IMR-90 (cell line): Measurements from ENCODE around the gene FCHO1. TPM values are rescaled to one million over a fixed set of nuclear protein-coding genes. Genes with fewer than 3 reads are reported as not detected.

Source experiments
- ATAC-seq: fragments of 200-7000 bp; cut with Tn5 transposase; 2 replicates; pipeline ENCODE4 v1.9.1; 2020; ENCODE audit warnings: low read depth, mild to moderate bottlenecking, moderate library complexity
- BruUV-seq: library from RNA; stranded (reverse); fragments of 400-500 nt; replicated peaks from 2 replicates; lab custom pipeline; 2021; lab: Mats Ljungman, UMichigan
- CTCF ChIA-PET: fragments of 300-600 bp; formaldehyde crosslinking; extraction: SDS; loops from one replicate; lab custom pipeline; 2021; ENCODE audit warnings: antibody characterized with exemption; lab: Yijun Ruan, JAX
- POLR2A ChIA-PET: fragments of 300-600 bp; sonication (Branson Sonifier 250); formaldehyde crosslinking; loops from one replicate; lab custom pipeline; 2022; ENCODE audit warnings: antibody characterized with exemption; ENCODE audit not compliant: unreplicated experiment; lab: Charles Lee
- DNase-seq: peaks from one replicate; pipeline ENCODE4 v3.0.0; 2013
- H2AFZ ChIP-seq: replicated peaks from 2 replicates; pipeline ENCODE3; 2013; ENCODE audit warnings: low read length, mild to moderate bottlenecking; ENCODE audit not compliant: poor library complexity
- H2AK5ac ChIP-seq: 2 replicates; pipeline ENCODE4 v1.6.1; 2013; ENCODE audit warnings: low read depth, low read length, inconsistent platforms
- H2AK9ac ChIP-seq: replicated peaks from 2 replicates; pipeline ENCODE3; 2013; ENCODE audit warnings: mild to moderate bottlenecking, low read depth, low read length, moderate library complexity; ENCODE audit not compliant: poor library complexity
- H2BK120ac ChIP-seq: 2 replicates; pipeline ENCODE4 v1.6.1; 2013; ENCODE audit warnings: low read depth, low read length, inconsistent platforms
- H2BK15ac ChIP-seq: 3 replicates; pipeline ENCODE4 v1.6.1; 2013; ENCODE audit warnings: low read depth, low read length, inconsistent platforms
- H2BK20ac ChIP-seq: 2 replicates; pipeline ENCODE4 v1.6.1; 2013; ENCODE audit warnings: low read depth, mild to moderate bottlenecking, inconsistent platforms, low read length, moderate library complexity
- H2BK5ac ChIP-seq: 2 replicates; pipeline ENCODE4 v1.6.1; 2013; ENCODE audit warnings: mild to moderate bottlenecking, low read depth, low read length, inconsistent platforms; ENCODE audit not compliant: poor library complexity, severe bottlenecking
- H3K14ac ChIP-seq: replicated peaks from 2 replicates; pipeline ENCODE4 v1.6.1; 2013; ENCODE audit warnings: low read depth, low read length, inconsistent platforms
- H3K18ac ChIP-seq: 2 replicates; pipeline ENCODE4 v1.6.1; 2013; ENCODE audit warnings: low read depth, low read length, control low read depth
- H3K23ac ChIP-seq: 2 replicates; pipeline ENCODE4 v1.6.1; 2013; ENCODE audit warnings: low read depth, low read length, inconsistent platforms
- H3K27ac ChIP-seq: 2 replicates; pipeline ENCODE4 v1.5.1; 2013; ENCODE audit warnings: mild to moderate bottlenecking, control low read depth, low read length; ENCODE audit not compliant: insufficient read depth
- H3K27me3 ChIP-seq: 2 replicates; pipeline ENCODE4 v1.6.1; 2013; ENCODE audit warnings: low read length; ENCODE audit not compliant: control insufficient read depth, insufficient read depth
- H3K36me3 ChIP-seq: 2 replicates; pipeline ENCODE4 v1.6.1; 2013; ENCODE audit warnings: low read length, mixed read lengths; ENCODE audit not compliant: control insufficient read depth, insufficient read depth
- H3K4ac ChIP-seq: 2 replicates; pipeline ENCODE4 v1.6.1; 2013; ENCODE audit warnings: low read depth, low read length, inconsistent platforms
- H3K4me1 ChIP-seq: 2 replicates; pipeline ENCODE4 v1.6.1; 2013; ENCODE audit warnings: low read length, mixed read lengths; ENCODE audit not compliant: control insufficient read depth, insufficient read depth
- H3K4me2 ChIP-seq: 2 replicates; pipeline ENCODE4 v1.6.1; 2013; ENCODE audit warnings: low read depth, mild to moderate bottlenecking, control low read depth, low read length, moderate library complexity
- H3K4me3 ChIP-seq: 2 replicates; pipeline ENCODE4 v1.5.1; 2013; ENCODE audit warnings: low read depth, mild to moderate bottlenecking, control low read depth, low read length, moderate library complexity; ENCODE audit not compliant: insufficient read depth
- H3K56ac ChIP-seq: 2 replicates; pipeline ENCODE4 v1.6.1; 2013; ENCODE audit warnings: low read length, inconsistent platforms; ENCODE audit not compliant: insufficient read depth; ENCODE audit errors: extremely low read depth
- H3K79me1 ChIP-seq, 2 experiments: 2 replicates each; pipeline ENCODE4 v1.6.1; 2013; ENCODE audit warnings: low read length in 2 of 2, inconsistent platforms in 1 of 2, low read depth in 1 of 2
- H3K9ac ChIP-seq: 2 replicates; pipeline ENCODE4 v1.6.1; 2013; ENCODE audit warnings: low read depth, low read length, control low read depth
- H3K9me1 ChIP-seq: 2 replicates; pipeline ENCODE4 v1.6.1; 2013; ENCODE audit warnings: low read length, inconsistent platforms; ENCODE audit not compliant: insufficient read depth
- H3K9me3 ChIP-seq: 2 replicates; pipeline ENCODE4 v1.6.1; 2013; ENCODE audit warnings: low read length; ENCODE audit not compliant: control insufficient read depth, insufficient read depth
- H4K20me1 ChIP-seq: 2 replicates; pipeline ENCODE4 v1.6.1; 2013; ENCODE audit warnings: low read length, inconsistent platforms; ENCODE audit not compliant: insufficient read depth
- H4K5ac ChIP-seq: 2 replicates; pipeline ENCODE4 v1.6.1; 2013; ENCODE audit warnings: mild to moderate bottlenecking, low read depth, low read length, control low read depth
- H4K8ac ChIP-seq, 2 experiments: 2 replicates each; pipeline ENCODE4 v1.6.1; 2013; ENCODE audit warnings: low read depth in 2 of 2, low read length in 2 of 2, control low read depth in 1 of 2, inconsistent platforms in 1 of 2
- H4K91ac ChIP-seq: 2 replicates; pipeline ENCODE4 v1.6.1; 2013; ENCODE audit warnings: low read depth, low read length, inconsistent platforms; ENCODE audit not compliant: insufficient read depth
- MAFK ChIP-seq: IDR thresholded peaks from 2 replicates; pipeline ENCODE4 v1.6.1; 2012; ENCODE audit warnings: low read depth, low read length, improper control_type of control experiment
- WGBS, 2 experiments: methylation state at CpG; one replicate each; pipeline versions ENCODE4 v1.1.5 to v1.1.7; 2013; ENCODE audit warnings: missing lambda C conversion rate in 2 of 2; ENCODE audit not compliant: insufficient read length in 1 of 2; ENCODE audit errors: extremely low coverage in 2 of 2; 5-methylcytosine and 5-hydroxymethylcytosine counted together
- dilution Hi-C: fragments of 300-500 bp; cut with HindIII; formaldehyde crosslinking; loops from one replicate; pipeline ENCODE4 v1.14.3; 2018; ENCODE audit warnings: low sequenced_read_pairs; ENCODE audit not compliant: unreplicated experiment
- in situ Hi-C: fragments of 300-500 bp; cut with MboI; formaldehyde crosslinking; loops from 3 replicates; pipeline ENCODE4 v1.14.3; 2019; ENCODE audit warnings: low sequenced_read_pairs, inconsistent platforms, mixed read lengths
- intact Hi-C: fragments of 100-400 bp; cut with micrococcal nuclease; formaldehyde crosslinking; loops from 2 replicates; pipeline ENCODE4 v1.10.0; 2022
- polyA plus RNA-seq, 3 experiments: library from polyadenylated mRNA; depleted of rRNA; stranded (reverse); fragments of >200 nt; gene quantifications; 2 replicates each; pipeline ENCODE4 v1.2.3, GENCODE V29; 2012; ENCODE audit warnings: low replicate concordance in 1 of 3
- total RNA-seq: library from RNA; depleted of rRNA; stranded (reverse); fragments of >200 nt; gene quantifications from 2 replicates; pipeline ENCODE4 v1.2.3, GENCODE V29; 2012

FCHO1 gene
- total and polyA plus RNA-seq, 2 of the 4 experiments (the other 2 are of a cell fraction): 0.18 to 1.0 TPM

- intact Hi-C loops: loop anchor here (2.0 kb wide), 1 partner anchor 47 kb away; no protein-coding TSS in a partner anchor
- Histone ChIP-seq H3K14ac (no peak overlapping the region), H3K56ac (no peak overlapping the region), H3K9ac (no peak overlapping the region), H3K4me3 (no peak overlapping the region), H4K20me1 (no peaks in the 10 kb centered on the region), H2AK9ac (no peak overlapping the region), H3K36me3 (no peaks in the 10 kb centered on the region), H3K9me3 (no peaks in the 10 kb centered on the region), H3K9me1 (no peaks in the 10 kb centered on the region), H3K4ac (no peak overlapping the region), H4K5ac (no peak overlapping the region), H3K18ac (no peak overlapping the region), H3K4me2 (peak overlapping the region; percentile 84), H3K79me1 (no peaks in the 10 kb centered on the region), H2BK120ac (no peak overlapping the region), H2AFZ (peak overlapping the region; percentile 82), H3K27me3 (peaks cover 33% of the 10 kb centered on the region), H2BK15ac (no peak overlapping the region), H2BK5ac (no peak overlapping the region), H4K91ac (no peak overlapping the region), H4K8ac (no peak overlapping the region), H3K4me1 (peaks cover 2% of the 10 kb centered on the region; the same call in 1 of the 2 replicates), H2AK5ac (no peak overlapping the region), H3K23ac (no peak overlapping the region), H3K27ac (no peak overlapping the region), H2BK20ac (no peak overlapping the region)
- DNase-seq (peak; percentile 8), ATAC-seq (peak; percentile 43)
- dilution Hi-C loops: no loop called here
- ChIA-PET CTCF (interaction anchor here (0.7 to 0.9 kb wide), 2 partner anchors 30 to 108 kb away, joined by 3 read pairs; partner anchors contain the start of gene RPL18A), POLR2A (no interaction called here)
- WGBS, 2 experiments: 7% methylated on average over 11 of the region's 29 CpGs; no CpG with 5 or more reads in 1 of the 2 experiments
- TF ChIP-seq MAFK: no peak
- in situ Hi-C loops: no loop called here
- no TSS peak for BruUV-seq
These were observed 78.7 kb downstream of the FCHO1 start for GRCh38 chr19:17829855-17830566.
